Endothelial cell of hepatic sinusoid (primary cell): Measurements from ENCODE around the gene NFIA.
"Not testable (repeated sequence)": the region's sequence is repeated elsewhere in the genome, so short reads cannot be mapped to it uniquely, and the experiment has no call there.

Experiments
- in situ Hi-C: cut with HindIII; loops from 2 replicates; pipeline ENCODE4 v1.10.0; 2017; ENCODE audit warnings: low sequenced_read_pairs

Gene NFIA

DNA sequence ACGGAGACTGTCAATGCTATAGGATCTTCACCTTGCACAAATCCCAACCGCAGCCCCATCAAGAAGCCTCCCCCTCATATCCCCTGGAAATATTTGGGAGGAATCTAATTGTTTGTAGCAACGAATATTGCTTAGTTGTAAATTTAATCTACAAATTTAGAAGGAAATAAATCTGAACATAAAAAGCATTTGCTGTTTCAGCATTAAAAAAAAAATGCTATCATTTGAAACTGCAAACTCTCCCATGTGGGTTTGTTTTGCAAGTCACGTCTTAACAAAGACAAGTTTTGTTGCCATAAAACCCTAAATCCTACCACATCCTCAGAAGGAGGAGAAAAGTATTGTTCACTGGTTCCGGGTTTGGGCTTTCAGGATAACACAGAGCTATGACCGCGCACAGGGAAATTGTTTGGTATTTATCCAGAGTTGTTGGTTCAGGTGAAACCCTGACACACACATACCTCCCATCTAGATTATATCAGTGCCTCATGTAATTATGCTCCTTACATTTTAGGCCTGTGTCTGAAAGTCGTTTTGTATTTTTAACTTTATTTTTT is 363.0 kb downstream of the NFIA start:
- in situ Hi-C loops: no loop called here

DNA sequence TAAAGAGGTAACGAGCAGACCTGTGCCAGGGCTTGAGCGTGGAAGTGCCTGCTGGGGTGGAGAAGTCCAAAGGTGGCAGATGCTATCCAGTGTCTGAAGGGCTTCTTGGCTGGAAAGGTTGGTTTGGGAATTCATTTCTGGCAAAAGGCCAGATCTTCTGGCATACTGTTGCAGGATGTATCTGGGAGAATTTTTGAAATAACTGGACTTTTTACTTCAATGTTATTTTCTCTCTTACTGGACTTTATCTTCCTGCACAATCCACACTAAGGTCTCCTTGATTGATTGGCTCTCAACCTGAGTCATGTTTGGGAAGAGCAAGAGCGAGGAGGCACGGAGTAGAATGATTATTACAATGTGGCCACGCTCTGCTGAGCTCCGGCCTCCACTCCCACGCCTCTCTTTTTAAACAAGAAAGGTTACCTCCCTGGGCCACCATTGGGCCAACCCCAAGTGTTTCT is 364.2 kb downstream of the NFIA start:
- in situ Hi-C loops: no loop called here

DNA sequence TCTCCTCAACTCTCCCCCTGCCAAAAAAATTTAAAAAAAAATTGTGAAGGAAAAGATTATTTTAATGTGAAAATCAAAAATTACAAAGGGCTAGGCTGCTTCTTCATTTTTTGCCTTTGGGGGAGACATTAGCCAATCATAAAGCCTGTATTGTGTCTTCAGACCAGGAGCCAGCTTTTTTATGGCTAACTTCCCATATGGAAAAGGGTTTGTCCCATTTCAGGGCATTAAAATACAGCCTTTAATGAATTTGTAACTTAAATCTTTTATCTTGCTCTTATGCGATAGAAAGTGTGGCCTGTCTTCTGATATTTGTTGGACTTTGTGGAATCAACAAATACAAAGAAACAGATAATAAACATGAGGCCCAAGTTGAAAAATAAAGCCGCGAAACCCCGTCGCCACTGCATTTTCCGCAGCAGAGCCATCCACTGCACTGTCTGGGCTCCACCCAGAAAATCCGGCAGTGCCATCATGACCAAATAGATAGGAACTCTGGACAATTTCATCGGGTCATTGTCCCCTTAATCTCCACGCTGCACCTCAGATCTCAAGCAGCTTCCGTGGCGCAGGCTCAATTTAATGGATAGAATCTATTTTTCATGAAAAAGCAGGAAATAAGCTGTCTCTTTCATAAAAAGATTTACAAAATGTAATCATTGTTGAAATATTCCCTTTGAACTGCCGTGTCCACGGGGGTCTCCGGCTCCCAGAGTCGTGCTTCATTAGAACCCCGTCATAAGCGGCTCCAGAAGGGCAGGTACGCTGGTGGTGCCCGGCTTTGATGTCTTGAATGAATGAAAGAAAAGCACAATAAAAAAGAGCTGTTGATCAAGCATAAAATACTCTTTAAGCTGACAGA is 365.0 kb downstream of the NFIA start:
- in situ Hi-C loops: no loop called here

DNA sequence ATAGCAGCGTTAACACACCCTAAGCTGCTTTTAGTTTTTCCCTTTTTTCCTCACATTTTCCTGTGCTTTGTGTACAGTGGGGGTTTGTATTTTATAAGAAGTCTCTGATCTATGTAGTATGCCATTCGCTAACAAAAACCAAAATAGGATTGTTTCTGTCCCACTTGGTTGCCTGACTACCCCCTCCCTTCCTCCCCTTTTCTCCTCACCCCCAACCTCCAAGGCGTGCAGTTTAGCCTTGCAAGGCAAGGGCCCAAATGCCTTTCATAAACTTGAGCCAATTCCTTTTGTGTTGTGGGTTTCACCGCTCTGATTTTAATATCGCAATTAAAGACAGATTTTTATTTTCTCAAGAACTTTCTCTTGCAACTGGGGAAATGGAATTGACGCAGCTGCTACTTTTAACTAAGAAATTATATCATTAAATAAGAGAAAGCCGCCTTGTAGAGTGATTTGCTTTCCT is 365.6 kb downstream of the NFIA start:
- in situ Hi-C loops: no loop called here

DNA sequence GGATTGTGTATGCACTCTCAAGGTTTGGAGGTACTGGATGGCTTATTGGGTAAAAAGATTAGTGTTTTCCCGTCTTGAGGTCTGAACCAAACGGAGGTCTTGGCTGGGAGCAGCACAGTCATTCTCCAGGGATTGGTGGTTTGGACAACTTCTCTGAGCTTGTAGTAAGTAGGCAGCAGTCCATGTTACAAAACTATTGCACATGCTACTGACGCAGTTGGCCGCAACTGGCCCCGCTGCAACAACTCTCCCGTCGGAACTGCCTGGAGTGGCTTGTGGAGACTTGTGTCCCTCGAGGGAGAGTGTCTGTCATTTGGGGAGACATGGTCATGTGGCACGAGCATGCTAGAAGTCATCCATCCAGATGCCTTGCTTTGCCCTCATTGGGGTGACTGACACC is 366.6 kb downstream of the NFIA start:
- in situ Hi-C loops: no loop called here

DNA sequence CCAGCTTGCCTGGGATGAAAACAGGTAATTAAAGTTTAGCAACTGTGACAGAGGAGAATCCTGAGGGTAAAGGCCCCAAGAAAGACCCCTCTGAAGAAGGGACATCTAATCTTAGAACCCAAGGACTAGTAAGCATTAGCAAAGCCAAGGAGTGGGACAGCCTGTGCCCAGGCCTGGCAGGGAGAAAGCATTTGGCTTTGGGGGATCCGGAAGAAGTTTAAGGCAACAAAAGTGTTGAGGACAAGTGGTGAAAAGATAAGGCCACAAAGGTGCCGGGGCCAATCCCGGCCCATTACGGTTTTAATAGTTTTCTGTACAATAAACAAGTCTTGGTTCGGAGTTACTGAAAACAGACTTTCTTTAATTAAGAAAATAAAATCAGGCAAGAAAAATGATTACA is 367.0 kb downstream of the NFIA start:
- in situ Hi-C loops: no loop called here

DNA sequence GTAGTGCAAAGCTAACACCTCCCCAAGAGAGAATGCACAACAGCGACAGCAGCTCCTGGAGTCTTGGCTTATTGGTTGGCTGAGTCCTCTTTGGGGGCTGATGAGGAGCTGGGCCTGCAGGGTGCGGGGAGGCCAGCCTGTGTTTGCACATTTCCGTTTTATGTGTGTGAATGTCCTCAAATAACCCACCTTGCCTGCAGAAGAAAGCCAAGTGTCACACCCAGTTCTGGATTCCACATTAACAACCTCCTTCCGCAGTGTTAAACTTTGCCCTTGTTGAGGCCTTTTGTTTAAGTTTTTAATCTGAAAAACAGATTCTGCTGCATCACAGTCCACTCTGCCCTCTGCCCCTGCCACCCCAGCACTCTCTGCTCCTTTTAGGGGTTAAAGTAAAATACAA is 368.1 kb downstream of the NFIA start:
- in situ Hi-C loops: no loop called here

DNA sequence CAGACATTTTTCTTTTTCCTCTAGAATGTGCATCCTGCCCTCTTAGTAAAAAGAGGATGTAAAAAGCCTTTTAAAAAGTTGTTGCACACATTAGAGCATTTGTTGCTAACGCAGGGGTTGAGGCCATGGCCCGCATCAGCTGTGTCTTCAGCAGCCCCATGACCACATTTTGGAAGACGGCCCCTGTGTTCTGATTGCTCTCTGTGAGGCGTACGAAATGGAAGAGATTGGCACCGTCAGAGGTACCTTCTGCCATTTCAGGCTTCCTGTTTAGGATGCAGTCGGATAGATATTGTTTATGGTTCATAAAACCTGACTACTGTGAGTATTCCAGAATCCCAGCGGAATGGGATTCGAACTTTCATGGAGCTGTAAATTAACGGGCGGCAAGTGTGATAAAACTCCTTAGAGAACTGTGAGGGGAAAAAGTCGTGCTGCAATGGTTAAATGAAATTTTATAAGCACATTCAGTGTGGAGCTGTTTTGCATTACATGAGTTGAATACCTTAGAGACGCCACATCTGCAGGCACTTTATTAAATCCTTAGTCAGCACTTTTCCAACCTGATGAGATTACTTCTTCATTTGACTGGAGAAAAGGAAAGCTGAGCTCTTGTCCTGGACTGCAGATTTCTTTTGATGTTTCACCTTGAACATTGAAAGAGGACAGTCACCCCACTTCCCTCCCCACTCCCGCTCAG is 368.7 kb downstream of the NFIA start:
- in situ Hi-C loops: no loop called here

DNA sequence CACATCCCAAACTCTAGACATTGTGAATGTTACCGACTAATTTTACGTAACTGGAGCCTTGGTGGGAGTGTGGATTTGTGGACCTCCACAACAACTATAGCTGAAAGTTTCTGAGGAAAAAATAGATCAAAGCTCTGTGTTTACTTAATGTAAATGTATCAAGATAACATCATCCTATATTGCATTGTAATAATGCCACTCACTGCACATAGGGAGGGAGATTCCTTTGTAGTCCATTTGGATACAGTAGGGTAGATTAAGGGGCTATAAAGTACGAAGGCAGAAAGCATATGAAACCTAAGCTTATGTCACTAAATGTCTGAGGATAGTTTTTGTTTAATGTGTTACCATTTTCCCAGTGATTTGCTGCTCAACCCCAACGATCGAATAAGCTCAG is 369.2 kb downstream of the NFIA start:
- in situ Hi-C loops: no loop called here

DNA sequence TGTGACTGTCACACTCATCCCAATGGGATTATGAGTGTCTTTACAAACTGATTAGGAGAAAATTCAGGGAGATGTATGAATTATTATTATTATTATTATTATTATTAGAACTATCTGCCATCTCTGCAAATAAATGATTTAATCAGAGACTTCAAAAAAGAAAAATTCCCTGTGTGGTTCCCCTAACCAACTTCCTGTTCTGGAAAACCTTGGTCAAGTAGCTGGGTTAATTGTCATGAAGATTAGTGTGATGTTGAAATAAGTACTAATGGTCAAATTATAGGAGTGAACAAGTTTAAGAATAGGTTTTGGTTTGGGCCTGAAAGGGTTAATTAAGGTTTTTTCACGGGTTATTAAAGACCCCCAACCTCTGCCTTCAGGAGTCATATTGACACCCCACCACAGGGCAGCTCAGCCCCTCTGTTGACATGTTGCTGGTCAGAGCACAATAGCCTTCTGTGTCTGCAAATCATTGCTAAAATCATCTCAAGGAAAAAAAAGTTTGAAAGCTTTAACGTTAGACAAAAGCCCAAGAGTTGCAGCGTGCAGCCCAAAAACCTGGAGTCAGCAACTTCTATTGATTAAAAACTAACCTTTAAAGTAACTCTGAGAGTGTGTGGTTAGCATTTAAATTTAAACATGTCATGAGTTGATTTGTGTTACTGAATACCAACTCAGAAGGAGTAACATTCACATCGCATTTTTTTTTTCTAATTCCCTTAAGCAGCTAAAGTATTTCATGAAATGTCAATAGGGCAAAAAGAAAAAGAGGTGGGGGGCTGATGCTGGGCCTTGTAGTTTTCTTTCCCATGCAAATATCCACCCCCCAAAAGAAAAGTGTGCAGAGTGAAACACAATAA is 370.0 kb downstream of the NFIA start:
- in situ Hi-C loops: no loop called here

DNA sequence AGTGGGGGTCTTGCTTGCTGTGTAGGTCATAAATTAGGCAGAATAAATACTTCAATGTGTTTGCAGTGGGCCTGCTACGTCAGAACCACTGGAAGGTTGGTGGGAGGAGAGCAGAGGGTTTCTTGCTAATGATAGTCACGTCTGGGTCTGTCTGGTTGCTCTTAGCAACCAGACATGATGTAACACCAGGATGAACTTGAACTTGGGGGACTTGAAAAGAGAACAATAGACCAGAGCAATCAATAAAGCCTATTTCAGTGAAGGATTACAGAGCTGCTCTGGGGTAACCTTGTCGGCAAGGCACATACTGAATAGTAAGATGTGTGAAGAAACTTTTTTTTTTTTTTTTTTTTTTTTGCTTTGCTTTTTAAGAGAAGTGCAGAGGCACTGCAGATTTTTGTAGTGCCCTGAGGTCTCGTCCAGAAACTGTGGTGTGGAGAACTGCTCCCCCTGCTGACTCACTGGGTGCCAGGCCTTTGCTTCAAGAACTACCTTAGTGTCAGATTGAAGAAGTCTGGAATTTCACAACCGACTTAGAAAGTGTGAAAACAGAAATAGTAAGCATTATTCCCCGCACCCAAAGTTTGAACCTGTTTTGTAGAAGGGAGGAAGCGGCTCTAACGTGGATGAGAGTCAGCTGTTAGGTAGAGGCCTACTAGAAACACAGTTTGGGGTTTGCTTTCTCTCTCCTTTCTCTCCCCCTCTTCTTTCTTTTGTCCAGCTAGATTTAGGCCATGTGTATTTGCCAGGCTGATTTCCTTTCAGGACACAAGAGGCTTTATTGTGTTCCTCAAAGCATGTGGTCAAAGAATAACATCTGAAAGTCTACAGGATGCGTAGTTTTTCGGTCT is 371.0 kb downstream of the NFIA start:
- in situ Hi-C loops: no loop called here

DNA sequence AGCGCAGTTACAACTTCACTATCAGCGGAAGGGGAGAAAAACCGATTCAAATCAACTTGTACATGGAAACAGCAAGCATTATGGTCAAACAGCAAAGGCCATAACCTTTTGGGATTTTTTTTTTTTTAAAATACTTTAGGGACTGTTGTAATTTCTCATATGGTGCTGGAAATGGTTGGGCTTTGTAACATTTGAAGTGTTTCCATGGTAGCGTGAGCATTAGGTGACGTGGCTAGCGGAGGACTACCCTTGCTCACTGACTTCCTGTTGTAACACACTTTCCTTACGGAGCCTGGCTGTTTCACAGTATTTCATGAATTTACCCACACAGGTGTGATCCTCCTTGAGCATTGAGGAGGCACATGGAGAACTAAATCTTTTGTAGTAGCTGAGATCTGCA is 373.0 kb downstream of the NFIA start:
- in situ Hi-C loops: no loop called here

DNA sequence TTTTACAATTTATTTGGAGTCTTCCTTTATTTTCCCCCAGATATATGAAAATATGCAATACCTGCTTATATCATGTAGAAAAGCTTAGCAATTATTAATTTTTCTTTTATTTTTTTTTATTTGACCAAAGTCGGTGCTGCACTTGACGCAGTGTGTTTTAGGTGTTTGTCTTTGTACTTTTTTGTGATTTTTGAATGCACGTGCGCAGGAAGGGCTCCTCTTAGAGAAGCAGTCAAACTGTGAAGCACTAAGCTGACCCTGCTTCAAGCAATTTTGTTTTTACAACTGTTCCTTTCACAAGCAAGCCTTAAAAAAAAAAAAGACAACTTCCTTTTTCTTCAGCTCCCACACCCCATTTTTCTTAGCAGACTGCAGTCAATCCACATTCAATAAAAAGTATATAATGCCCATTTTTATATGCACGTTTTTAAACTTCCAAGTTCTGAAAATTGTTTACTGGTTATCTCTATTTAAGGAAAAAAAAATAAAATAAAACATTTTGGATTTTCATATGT is 375.2 kb downstream of the NFIA start:
- in situ Hi-C loops: no loop called here

DNA sequence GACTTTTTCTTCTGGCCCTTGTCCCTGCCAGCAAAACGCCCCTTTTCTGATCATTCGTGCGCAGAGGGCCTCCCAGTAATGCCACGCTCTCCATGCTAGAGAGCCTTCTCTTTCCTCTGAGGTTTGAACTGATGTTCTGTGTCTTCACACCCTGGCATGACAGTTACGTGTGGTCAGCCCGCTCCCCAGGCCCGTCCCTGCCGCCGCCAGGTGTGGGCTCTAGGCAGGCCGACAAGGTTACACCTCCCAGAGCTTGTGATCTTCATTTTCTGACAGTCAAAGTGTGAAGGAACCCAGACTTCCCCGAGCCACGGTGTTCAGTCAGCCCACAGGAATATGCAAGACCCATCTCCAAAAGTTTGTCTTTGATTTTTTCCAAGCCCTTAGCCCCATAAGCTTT is 377.0 kb downstream of the NFIA start:
- in situ Hi-C loops: no loop called here

DNA sequence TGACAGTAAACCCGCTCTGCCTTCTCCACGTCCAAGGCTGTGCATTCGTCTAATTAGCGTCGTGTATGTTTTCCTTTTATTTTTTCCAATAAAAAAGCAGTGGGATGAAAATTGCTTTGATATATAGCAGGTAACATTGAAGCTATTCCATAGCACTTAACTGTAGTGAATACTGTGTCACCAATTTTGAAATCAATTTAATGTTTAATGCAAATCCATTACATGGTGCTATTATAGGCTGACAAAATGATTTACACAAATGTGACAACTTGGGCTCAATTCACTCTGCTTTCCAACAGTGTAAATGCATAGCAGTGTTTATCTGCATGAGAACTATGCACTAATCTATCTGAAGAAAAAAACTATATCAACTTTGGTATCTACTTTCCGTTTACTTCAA is 377.8 kb downstream of the NFIA start:
- in situ Hi-C loops: no loop called here

DNA sequence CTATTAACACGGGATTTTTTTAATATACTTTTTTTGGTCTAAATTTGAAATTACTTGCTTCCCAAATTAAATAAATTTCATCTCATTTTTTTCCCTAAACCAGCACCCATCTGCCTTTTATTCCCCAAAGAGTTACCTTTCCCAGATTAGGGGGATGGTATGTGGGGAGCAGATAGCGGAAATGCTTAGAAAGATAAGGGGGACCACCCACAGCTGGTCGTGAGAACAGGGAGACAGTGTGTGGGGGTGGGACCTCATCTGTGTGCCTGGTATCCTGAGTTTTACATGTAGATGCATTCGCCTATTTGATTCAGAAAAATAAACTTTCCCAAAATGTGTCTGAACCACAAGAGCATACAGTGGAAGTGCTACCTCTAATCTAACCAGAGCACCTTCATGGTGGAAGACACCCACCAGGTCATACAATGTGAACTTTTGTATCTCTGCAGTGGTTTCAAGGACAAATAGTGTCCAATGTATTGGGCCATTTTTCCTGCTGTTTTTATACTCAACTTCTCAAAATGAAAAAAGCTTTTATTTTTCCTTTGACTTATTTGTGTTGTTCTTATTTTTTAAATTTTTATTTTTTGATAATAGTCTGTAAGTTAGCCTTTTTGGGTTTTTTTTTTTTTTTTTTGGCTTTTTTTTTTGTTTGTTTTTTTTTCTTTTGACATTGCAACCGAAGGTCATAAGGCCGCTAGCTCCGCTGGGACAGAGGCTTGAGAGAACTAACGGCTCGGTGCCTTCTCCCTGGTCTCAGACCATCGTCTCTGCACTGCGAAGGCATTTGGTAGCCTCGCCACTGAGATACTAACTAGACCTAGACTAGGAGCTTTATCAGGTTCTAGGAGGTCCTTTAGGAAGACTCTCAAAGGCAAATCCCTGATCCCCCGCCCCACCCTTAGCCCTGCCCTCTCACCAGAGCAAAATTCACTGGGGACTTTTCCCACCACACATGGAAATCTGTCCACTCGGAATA is 379.3 kb downstream of the NFIA start:
- in situ Hi-C loops: no loop called here

DNA sequence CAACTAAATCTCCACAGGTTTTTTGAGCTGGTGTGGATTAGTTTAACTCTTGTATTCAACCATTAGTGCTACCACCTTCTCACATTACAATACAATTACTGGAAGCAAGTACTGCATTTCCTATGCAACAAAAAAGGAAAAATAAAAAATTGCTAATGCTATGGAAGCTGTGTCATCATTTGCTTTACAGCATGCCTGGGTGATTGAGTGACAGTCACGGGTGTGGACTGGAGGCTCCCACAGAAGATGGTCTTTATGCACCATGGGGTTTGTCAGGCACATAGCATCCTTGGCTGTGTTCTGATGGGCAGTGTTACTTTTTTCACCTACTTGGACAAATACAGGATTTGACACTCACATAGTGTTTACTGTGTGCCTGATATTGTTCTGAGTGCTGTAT is 380.3 kb downstream of the NFIA start:
- in situ Hi-C loops: no loop called here

DNA sequence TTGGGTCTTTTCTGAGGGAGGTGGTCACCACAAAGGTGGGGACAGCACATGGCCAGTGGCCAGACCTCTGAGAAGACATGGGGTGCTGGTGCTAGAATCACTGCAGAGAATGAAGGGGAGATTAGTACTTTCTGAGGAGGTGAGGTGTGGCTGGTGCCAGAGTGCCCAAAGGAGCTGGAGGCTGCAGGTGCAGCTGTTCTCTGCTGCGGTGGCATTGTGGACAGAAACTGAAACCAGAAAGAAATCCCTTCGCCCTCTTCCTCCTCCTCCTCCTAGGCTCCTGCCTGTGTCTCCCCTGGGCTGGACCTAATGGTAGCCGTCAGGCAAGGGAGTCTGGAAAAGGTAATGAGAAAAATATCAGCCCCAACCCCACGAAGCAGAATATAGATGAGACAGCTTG is 380.9 kb downstream of the NFIA start:
- in situ Hi-C loops: no loop called here

DNA sequence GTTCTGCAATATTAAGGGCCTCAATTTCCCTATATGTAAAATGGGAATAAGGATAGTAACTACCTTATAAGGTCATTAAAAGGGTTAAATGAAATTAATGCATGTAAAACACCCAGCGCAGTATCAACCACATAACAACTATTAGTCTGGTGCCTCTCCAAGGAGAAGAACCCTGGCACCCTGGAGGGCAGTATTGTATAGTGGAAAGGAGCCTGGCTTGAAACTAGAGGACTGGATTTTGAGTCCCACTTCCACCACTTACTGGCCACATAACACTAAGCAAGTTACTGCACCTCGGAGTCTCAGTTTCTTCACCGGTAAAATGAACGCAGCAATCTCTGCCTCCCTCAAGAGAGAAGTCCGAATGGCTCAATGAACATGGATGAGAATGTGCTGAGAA is 385.5 kb downstream of the NFIA start:
- in situ Hi-C loops: not testable (repeated sequence)
